ENCODE data around the gene BIRC2.

- TF ChIP-seq EZH2 (IDR thresholded peaks at IDR 0.05; ENCODE audit: low read length, missing control alignments): no peak
- no peak for TF ChIP-seq CTCF (conservative IDR thresholded peaks at IDR 0.05 in 1 of 2, IDR thresholded peaks at IDR 0.05 in 1 of 2; ENCODE audit: low read depth in 1 of 2, low read length in 2 of 2)
These were observed 64.1 kb downstream of the BIRC2 start for GRCh38 chr11:102411142-102411541.
